ENCODE data around the gene HLCS.

HLCS gene

GRCh38 chr21:36750576-36750959, 215.9 kb downstream of the HLCS start:
- in situ Hi-C loops (cut with HindIII; ENCODE audit: low sequenced_read_pairs): no loop called here

- in situ Hi-C loops (cut with HindIII; ENCODE audit: low sequenced_read_pairs): no loop called here
Measured at GRCh38 chr21:36749935-36750575, 216.4 kb downstream of the HLCS start.

GRCh38 chr21:36747815-36748383, 218.6 kb downstream of the HLCS start:
- in situ Hi-C loops (cut with HindIII; ENCODE audit: low sequenced_read_pairs): no loop called here

GRCh38 chr21:36747041-36747814, 219.2 kb downstream of the HLCS start:
- in situ Hi-C loops (cut with HindIII; ENCODE audit: low sequenced_read_pairs): no loop called here

- in situ Hi-C loops (cut with HindIII; ENCODE audit: low sequenced_read_pairs): no loop called here
Measured at GRCh38 chr21:36745459-36745858, 221.0 kb downstream of the HLCS start.

GRCh38 chr21:36744560-36745231, 221.8 kb downstream of the HLCS start:
- in situ Hi-C loops (cut with HindIII; ENCODE audit: low sequenced_read_pairs): no loop called here

GRCh38 chr21:36744190-36744559, 222.3 kb downstream of the HLCS start:
- in situ Hi-C loops (cut with HindIII; ENCODE audit: low sequenced_read_pairs): no loop called here

- in situ Hi-C loops (cut with HindIII; ENCODE audit: low sequenced_read_pairs): no loop called here
Measured at GRCh38 chr21:36743446-36743845, 223.0 kb downstream of the HLCS start.

- in situ Hi-C loops (cut with HindIII; ENCODE audit: low sequenced_read_pairs): no loop called here
Measured at GRCh38 chr21:36743008-36743407, 223.5 kb downstream of the HLCS start.

GRCh38 chr21:36741506-36741905, 225.0 kb downstream of the HLCS start:
- in situ Hi-C loops (cut with HindIII; ENCODE audit: low sequenced_read_pairs): no loop called here

- in situ Hi-C loops (cut with HindIII; ENCODE audit: low sequenced_read_pairs): no loop called here
Measured at GRCh38 chr21:36738489-36739126, 227.9 kb downstream of the HLCS start.

- in situ Hi-C loops (cut with HindIII; ENCODE audit: low sequenced_read_pairs): no loop called here
Measured at GRCh38 chr21:36735724-36736320, 230.6 kb downstream of the HLCS start.

GRCh38 chr21:36735201-36735515, 231.3 kb downstream of the HLCS start:
- in situ Hi-C loops (cut with HindIII; ENCODE audit: low sequenced_read_pairs): no loop called here

- in situ Hi-C loops (cut with HindIII; ENCODE audit: low sequenced_read_pairs): no loop called here
Measured at GRCh38 chr21:36734367-36735200, 231.9 kb downstream of the HLCS start.

- in situ Hi-C loops (cut with HindIII; ENCODE audit: low sequenced_read_pairs): no loop called here
Measured at GRCh38 chr21:36733857-36734256, 232.6 kb downstream of the HLCS start.

GRCh38 chr21:36732761-36733160, 233.7 kb downstream of the HLCS start:
- in situ Hi-C loops (cut with HindIII; ENCODE audit: low sequenced_read_pairs): no loop called here

- in situ Hi-C loops (cut with HindIII; ENCODE audit: low sequenced_read_pairs): no loop called here
Measured at GRCh38 chr21:36732217-36732616, 234.3 kb downstream of the HLCS start.

- in situ Hi-C loops (cut with HindIII; ENCODE audit: low sequenced_read_pairs): no loop called here
Measured at GRCh38 chr21:36730291-36731281, 235.9 kb downstream of the HLCS start.
